ENCODE data around the gene LHX2. TPM values are rescaled to one million over a fixed set of nuclear protein-coding genes. Genes with fewer than 3 reads are reported as not detected.
A peak's percentile ranks its signal among the peaks of the same experiment; 100 is the strongest.

The LHX2 gene
- total and polyA plus RNA-seq, 2 of the 4 experiments (the other 2 are of a cell fraction) = not detected

DNA sequence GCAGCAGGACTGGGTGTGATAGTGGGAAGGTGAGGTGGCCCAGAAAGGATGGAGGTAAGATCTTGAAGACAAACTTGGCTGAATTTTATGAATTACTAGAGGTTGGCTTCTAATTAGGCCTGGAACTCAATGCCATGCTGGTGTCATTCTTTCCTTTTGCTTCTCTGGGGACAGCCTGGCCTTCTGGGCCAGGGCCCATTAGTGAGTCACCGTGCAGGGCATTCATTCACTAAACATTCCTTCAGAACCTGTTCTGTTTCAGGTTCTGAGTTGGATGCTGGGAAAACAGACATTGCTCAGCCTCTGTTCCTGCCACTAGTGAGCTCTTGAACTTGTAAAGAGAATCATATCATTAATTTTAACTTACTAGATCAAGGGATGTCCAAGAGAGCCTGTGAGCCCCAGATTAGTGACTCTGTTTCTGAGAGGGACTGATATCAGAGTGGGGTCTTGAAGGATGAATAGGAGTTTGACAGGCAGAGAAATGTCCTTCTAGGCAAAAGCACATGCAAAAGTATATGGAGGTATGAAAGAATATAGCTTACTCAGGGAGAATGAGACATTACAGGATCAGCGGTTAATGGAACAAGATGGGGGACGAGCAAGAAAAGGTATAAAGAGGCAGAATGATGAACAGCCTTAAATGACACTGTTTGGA is 66.5 kb downstream of the LHX2 start:
- Histone ChIP-seq H3K27me3 (ENCODE audit: control insufficient read depth, insufficient read depth, low read length) (peaks cover 14% of the 10 kb centered on the region), H3K23ac (ENCODE audit: low read depth, low read length) (no peak overlapping the region), H4K8ac (ENCODE audit: low read depth in 2 of 2, low read length in 2 of 2) (0 out of 4 replicates have a peak overlapping the region, but pooled peaks of 1 of the 2 experiments have one; percentile 5), H2BK15ac (ENCODE audit: low read depth, low read length) (no peak overlapping the region), H4K20me1 (ENCODE audit: insufficient read depth, low read length) (no peaks in the 10 kb centered on the region; the same call in 1 of the 2 replicates), H4K91ac (ENCODE audit: insufficient read depth, low read depth, low read length) (no peak overlapping the region), H3K18ac (ENCODE audit: low read depth, low read length) (no peak overlapping the region), H3K9me1 (ENCODE audit: insufficient read depth, low read length) (peaks cover 9% of the 10 kb centered on the region), H3K36me3 (ENCODE audit: control insufficient read depth, insufficient read depth, low read length) (no peaks in the 10 kb centered on the region), H2AK9ac (replicated peaks; ENCODE audit: low read depth, low read length, poor library complexity) (no peak overlapping the region), H3K79me1 (ENCODE audit: low read depth in 1 of 2, low read length in 2 of 2) (no peaks in the 10 kb centered on the region), H3K27ac (ENCODE audit: insufficient read depth, low read length) (no peak overlapping the region), H3K14ac (replicated peaks; ENCODE audit: low read depth, low read length) (no peak overlapping the region), H3K9ac (ENCODE audit: low read depth, low read length) (no peak overlapping the region), H3K4me1 (ENCODE audit: control insufficient read depth, insufficient read depth, low read length) (peaks cover 10% of the 10 kb centered on the region), H4K5ac (ENCODE audit: low read depth, low read length) (no peak overlapping the region), H3K4me2 (ENCODE audit: low read depth, low read length) (no peak overlapping the region), H2AK5ac (ENCODE audit: low read depth, low read length) (no peak overlapping the region), H3K4ac (ENCODE audit: low read depth, low read length) (no peak overlapping the region), H3K9me3 (ENCODE audit: control insufficient read depth, insufficient read depth, low read length) (peaks cover 2% of the 10 kb centered on the region; the same call in 1 of the 2 replicates), H3K4me3 (ENCODE audit: insufficient read depth, low read depth, low read length) (no peak overlapping the region), H2AFZ (replicated peaks; ENCODE audit: low read length, poor library complexity) (no peak overlapping the region), H2BK5ac (ENCODE audit: low read depth, low read length, poor library complexity, severe bottlenecking) (no peak overlapping the region), H3K56ac (ENCODE audit: extremely low read depth, insufficient read depth, low read length) (no peak overlapping the region), H2BK20ac (ENCODE audit: low read depth, low read length) (no peak overlapping the region), H2BK120ac (ENCODE audit: low read depth, low read length) (no peak overlapping the region)
- WGBS, 2 experiments (ENCODE audit: extremely low coverage in 2 of 2, insufficient read length in 1 of 2) = 85% methylated on average over 2 of the region's 3 CpGs; no CpG with 5 or more reads in 1 of the 2 experiments
- ATAC-seq (ENCODE audit: low read depth) (no peak), DNase-seq (no peak)
- CTCF ChIA-PET = no interaction called here
- BruUV-seq (replicated peaks) = no TSS peak
- POLR2A ChIA-PET (ENCODE audit: unreplicated experiment) = no interaction called here
- dilution Hi-C loops (cut with HindIII; ENCODE audit: low sequenced_read_pairs, unreplicated experiment) (no loop called here), in situ Hi-C loops (cut with MboI; ENCODE audit: low sequenced_read_pairs) (no loop called here), intact Hi-C loops (cut with micrococcal nuclease) (no loop called here)
- TF ChIP-seq, protein P1, sequence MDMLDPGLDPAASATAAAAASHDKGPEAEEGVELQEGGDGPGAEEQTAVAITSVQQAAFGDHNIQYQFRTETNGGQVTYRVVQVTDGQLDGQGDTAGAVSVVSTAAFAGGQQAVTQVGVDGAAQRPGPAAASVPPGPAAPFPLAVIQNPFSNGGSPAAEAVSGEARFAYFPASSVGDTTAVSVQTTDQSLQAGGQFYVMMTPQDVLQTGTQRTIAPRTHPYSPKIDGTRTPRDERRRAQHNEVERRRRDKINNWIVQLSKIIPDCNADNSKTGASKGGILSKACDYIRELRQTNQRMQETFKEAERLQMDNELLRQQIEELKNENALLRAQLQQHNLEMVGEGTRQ (IDR thresholded peaks at IDR 0.05; ENCODE audit: low read depth, low read length) = no peak
- no peak for TF ChIP-seq MXI1 (IDR thresholded peaks at IDR 0.05; ENCODE audit: borderline replicate concordance, low read depth, low read length)
- TF ChIP-seq MAZ (IDR thresholded peaks at IDR 0.05; ENCODE audit: borderline replicate concordance, low read depth, low read length) = no peak
- TF ChIP-seq, protein P2, sequence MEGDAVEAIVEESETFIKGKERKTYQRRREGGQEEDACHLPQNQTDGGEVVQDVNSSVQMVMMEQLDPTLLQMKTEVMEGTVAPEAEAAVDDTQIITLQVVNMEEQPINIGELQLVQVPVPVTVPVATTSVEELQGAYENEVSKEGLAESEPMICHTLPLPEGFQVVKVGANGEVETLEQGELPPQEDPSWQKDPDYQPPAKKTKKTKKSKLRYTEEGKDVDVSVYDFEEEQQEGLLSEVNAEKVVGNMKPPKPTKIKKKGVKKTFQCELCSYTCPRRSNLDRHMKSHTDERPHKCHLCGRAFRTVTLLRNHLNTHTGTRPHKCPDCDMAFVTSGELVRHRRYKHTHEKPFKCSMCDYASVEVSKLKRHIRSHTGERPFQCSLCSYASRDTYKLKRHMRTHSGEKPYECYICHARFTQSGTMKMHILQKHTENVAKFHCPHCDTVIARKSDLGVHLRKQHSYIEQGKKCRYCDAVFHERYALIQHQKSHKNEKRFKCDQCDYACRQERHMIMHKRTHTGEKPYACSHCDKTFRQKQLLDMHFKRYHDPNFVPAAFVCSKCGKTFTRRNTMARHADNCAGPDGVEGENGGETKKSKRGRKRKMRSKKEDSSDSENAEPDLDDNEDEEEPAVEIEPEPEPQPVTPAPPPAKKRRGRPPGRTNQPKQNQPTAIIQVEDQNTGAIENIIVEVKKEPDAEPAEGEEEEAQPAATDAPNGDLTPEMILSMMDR (conservative IDR thresholded peaks at IDR 0.05; ENCODE audit: low read depth, low read length) = no peak
- TF ChIP-seq RCOR1 (IDR thresholded peaks at IDR 0.05; ENCODE audit: insufficient replicate concordance, low read length) = no peak
- TF ChIP-seq, protein P3, sequence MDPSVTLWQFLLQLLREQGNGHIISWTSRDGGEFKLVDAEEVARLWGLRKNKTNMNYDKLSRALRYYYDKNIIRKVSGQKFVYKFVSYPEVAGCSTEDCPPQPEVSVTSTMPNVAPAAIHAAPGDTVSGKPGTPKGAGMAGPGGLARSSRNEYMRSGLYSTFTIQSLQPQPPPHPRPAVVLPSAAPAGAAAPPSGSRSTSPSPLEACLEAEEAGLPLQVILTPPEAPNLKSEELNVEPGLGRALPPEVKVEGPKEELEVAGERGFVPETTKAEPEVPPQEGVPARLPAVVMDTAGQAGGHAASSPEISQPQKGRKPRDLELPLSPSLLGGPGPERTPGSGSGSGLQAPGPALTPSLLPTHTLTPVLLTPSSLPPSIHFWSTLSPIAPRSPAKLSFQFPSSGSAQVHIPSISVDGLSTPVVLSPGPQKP (IDR thresholded peaks at IDR 0.05; ENCODE audit: borderline replicate concordance, low read depth, low read length) = no peak
- TF ChIP-seq FOS (IDR thresholded peaks at IDR 0.05; ENCODE audit: low read depth, low read length) = no peak
